Measurements from ENCODE around the gene GRB10.

GRB10 gene

DNA sequence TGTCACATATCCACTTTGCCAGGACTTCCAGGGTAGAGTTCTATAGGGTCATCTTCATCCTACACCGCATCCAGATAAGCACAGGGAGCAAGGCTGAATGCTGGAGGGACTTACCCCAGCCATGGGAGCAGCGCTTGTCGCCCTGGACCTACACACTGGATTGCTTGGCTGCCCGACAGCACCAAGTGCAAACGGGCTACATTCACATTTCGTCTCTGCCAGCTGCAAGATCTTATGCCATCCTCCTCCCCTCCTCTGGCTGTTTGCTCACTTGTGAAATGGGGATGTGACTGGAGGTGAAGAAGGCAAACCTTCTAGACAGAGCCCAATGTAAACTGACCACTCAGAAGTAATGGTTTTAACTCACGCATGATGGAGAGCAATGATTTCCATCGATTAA, 218.5 kb downstream of the GRB10 start:
- H3K4me3 ChIP-seq (ENCODE audit: low read depth, low read length), result no peak overlapping the region
- TF ChIP-seq, protein P1, sequence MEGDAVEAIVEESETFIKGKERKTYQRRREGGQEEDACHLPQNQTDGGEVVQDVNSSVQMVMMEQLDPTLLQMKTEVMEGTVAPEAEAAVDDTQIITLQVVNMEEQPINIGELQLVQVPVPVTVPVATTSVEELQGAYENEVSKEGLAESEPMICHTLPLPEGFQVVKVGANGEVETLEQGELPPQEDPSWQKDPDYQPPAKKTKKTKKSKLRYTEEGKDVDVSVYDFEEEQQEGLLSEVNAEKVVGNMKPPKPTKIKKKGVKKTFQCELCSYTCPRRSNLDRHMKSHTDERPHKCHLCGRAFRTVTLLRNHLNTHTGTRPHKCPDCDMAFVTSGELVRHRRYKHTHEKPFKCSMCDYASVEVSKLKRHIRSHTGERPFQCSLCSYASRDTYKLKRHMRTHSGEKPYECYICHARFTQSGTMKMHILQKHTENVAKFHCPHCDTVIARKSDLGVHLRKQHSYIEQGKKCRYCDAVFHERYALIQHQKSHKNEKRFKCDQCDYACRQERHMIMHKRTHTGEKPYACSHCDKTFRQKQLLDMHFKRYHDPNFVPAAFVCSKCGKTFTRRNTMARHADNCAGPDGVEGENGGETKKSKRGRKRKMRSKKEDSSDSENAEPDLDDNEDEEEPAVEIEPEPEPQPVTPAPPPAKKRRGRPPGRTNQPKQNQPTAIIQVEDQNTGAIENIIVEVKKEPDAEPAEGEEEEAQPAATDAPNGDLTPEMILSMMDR (IDR thresholded peaks at IDR 0.05; ENCODE audit: low read depth, low read length), result no peak

DNA sequence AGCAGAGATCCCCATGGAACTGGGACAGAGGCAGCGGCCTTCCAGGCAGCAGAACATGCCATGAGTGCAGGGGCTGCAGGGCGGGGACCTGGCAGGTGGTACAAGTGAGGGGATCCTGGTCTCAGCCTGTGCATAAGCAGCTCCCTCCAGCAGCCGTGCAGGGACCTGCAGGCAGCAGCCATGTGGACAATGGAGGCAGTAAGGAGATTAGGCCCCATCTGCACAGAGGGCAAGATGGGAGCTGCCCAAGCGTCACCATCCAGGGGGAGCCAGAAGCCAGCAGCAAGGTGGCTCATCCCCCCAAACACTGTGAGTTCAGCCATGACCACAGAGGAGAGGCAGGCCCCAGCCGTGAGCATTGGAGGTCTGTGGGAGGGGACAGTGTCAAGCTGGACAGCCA, 220.6 kb downstream of the GRB10 start:
- TF ChIP-seq, protein P1 (IDR thresholded peaks at IDR 0.05; ENCODE audit: low read depth, low read length), result no peak
- no peak overlapping the region for H3K4me3 ChIP-seq (ENCODE audit: low read depth, low read length)

DNA sequence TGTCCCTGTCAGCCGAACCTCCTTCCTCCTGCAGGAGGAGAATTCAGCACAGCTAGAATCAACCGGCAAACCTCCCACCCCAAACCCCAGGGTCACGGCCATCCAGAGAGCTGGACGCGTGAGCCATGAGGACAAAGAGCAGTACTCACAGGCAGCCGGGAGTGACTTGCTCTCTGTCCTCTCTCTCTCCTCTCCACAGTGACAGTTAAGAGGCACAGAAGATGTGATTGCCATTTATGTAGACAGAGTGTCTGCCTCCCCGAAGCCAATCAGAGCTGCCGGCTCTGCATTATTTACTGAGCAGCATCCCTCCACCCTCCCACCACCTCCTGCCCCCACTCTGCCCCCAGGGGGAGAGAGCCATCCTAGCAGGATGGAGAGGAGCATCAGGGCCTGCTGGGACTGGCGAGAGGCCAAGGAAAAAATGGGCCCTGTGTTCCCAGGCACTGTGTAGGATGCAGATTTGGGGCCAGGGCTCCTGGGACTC, 221.8 kb downstream of the GRB10 start:
- H3K4me3 ChIP-seq (ENCODE audit: low read depth, low read length), result no peak overlapping the region
- TF ChIP-seq, protein P1 (IDR thresholded peaks at IDR 0.05; ENCODE audit: low read depth, low read length), result no peak

DNA sequence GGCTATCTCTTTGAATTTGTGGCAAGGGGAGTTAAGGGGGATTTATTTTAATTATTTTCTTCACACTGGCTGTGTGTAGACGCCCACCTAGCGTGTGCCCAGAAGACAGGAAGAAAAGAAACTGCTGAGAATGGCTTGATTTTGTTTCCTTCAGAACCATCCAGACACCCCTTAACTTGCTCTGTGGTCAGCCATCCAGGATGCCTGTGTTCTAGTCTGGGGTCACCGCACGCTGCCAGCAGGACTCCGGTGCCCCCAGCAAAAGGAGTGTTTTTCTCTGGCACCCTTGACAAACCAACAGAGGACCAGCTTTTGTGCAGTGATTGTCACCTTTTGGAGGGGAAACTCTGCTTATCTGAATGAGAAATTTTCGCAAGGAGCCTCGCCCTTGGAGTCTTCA, 222.8 kb downstream of the GRB10 start:
- TF ChIP-seq, protein P1 (IDR thresholded peaks at IDR 0.05; ENCODE audit: low read depth, low read length), result no peak
- H3K4me3 ChIP-seq (ENCODE audit: low read depth, low read length), result no peak overlapping the region

DNA sequence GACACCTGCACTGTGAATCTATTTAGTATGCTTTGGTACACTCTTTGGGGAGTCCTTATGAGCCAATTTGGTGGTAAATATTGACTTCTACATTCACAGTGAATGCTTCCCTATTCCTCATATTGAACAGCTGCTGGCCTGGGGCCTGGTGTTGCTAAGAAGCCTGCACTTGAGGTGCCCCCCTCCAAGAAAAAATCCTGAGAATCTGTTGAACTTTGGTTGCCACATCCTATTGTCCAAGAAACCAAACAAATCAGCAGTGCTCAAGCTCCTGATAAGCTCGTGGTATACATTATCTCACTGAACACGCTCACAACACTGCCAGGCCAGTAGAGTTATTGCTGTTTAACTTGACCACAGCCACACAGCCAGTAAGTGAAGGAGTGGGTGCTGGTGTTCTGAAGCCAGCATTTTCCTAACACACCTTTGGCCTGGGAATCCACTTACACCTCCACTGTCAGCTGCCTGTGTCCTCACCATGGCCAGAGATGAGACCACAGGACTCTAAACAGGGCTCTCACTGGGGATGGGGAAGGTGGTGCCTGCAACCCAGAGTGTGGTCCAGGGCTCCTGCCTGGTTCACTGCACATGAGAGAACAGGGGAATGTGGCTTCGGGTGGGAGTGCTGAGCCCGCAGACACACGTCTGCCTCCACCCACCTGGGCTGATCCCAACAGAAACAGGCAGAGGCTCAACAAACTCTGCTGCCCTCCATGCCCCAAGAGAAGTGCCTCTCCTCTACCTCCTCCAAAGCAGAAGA, 224.2 kb downstream of the GRB10 start:
- TF ChIP-seq, protein P1 (IDR thresholded peaks at IDR 0.05; ENCODE audit: low read depth, low read length), result no peak
- H3K4me3 ChIP-seq (ENCODE audit: low read depth, low read length), result no peak overlapping the region

DNA sequence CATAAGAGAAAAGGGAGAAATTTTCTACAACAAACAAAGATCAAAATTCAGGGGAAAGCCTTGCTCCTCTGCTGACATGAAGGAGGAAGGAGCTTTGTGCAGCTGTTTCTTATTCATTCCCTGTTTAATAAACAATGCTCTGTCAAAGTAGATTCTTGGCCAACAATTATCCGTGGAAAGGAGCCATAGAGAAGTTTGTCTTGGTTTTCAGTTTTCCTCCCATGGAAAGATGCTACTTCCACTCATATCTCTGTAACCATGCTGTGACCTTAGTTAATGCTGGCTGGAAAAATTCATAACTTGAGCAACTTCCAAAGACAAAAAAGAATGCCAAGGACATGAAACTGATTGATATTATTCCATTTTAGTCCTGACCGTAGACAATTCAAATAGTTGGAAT, 225.6 kb downstream of the GRB10 start:
- H3K4me3 ChIP-seq (ENCODE audit: low read depth, low read length), result no peak overlapping the region
- TF ChIP-seq, protein P1 (IDR thresholded peaks at IDR 0.05; ENCODE audit: low read depth, low read length), result no peak

DNA sequence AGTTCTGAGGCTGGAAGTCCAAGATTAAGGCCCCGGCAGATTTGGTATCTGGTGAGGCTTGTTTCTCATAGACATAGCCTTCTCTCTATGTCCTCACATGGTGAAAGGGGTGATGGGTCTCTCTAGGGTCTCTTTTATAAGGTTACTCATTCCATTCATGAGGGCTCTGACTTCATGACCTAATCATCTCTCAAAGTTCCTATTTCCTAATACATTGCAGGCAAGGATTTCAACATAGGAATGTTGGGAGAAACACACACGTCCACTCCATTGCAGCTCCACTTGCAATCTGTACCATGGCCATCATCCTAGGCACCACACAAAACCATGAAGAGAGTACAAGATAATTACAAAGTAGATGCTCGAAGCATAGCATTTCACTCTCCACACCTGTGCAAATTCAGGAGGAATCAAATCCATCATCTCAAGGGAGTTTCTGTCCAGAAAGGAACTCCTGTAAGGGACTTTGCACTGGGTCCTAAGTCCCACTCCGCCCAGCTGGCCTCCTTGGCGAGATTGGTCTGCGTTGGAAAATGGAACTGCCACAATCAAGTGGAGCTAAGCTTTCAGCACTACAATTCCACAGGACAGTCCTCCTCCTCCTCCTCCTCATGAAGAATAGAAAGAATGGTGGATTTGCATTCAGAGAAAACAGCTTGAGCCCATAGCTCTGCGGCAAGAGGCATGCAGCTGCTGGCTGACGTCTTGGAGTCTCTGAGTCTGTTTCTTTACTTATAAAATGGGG, 226.3 kb downstream of the GRB10 start:
- no peak overlapping the region for H3K4me3 ChIP-seq (ENCODE audit: low read depth, low read length)
- TF ChIP-seq, protein P1 (IDR thresholded peaks at IDR 0.05; ENCODE audit: low read depth, low read length), result no peak

All from WI38 (cell line).